HepG2 (cell line): Measurements from ENCODE around the gene SHISA7. TPM values are rescaled to one million over a fixed set of nuclear protein-coding genes. Genes with fewer than 3 reads are reported as not detected.
A peak's percentile ranks its signal among the peaks of the same experiment; 100 is the strongest.

ENCODE experiments used
- AKNA ChIP-seq: sonication (generic); formaldehyde crosslinking; IDR thresholded peaks from 2 replicates; pipeline ENCODE4 v1.4.0; 2020; ENCODE audit warnings: missing genetic modification reagents, borderline replicate concordance
- BORCS8-MEF2B ChIP-seq: sonication (generic); formaldehyde crosslinking; IDR thresholded peaks from 2 replicates; pipeline ENCODE4 v1.8.0; 2022; ENCODE audit warnings: mild to moderate bottlenecking, missing genetic modification reagents
- HOXD1 ChIP-seq: sonication (generic); formaldehyde crosslinking; IDR thresholded peaks from 2 replicates; pipeline ENCODE4 v1.5.0; 2020; ENCODE audit warnings: missing genetic modification reagents
- JARID2 ChIP-seq: sonication (generic); formaldehyde crosslinking; IDR thresholded peaks from 2 replicates; pipeline ENCODE4 v1.8.1; 2023; ENCODE audit warnings: missing genetic modification reagents, inconsistent platforms; ENCODE audit not compliant: insufficient replicate concordance
- KLF9 ChIP-seq: IDR thresholded peaks from 2 replicates; pipeline ENCODE4 v1.6.1; 2016; ENCODE audit warnings: low read depth
- MTA1 ChIP-seq: sonication (generic); formaldehyde crosslinking; IDR thresholded peaks from 2 replicates; pipeline ENCODE4 v1.4.0; 2020; ENCODE audit warnings: missing genetic modification reagents, mild to moderate bottlenecking, borderline replicate concordance
- NFAT5 ChIP-seq: sonication (generic); formaldehyde crosslinking; IDR thresholded peaks from 2 replicates; pipeline ENCODE4 v1.4.0; 2020; ENCODE audit warnings: missing genetic modification reagents
- PCBP2 ChIP-seq: fragments of 200-400 bp; formaldehyde crosslinking; optimal IDR thresholded peaks from 2 replicates; pipeline ENCODE3; 2018; ENCODE audit warnings: low read length, low read depth; ENCODE audit not compliant: poor library complexity, severe bottlenecking
- PITX1 ChIP-seq: sonication (generic); formaldehyde crosslinking; IDR thresholded peaks from 2 replicates; pipeline ENCODE4 v1.5.1; 2020; ENCODE audit warnings: mild to moderate bottlenecking, missing genetic modification reagents
- SIX1 ChIP-seq: sonication (generic); formaldehyde crosslinking; IDR thresholded peaks from 2 replicates; pipeline ENCODE4 v1.4.0; 2020; ENCODE audit warnings: missing genetic modification reagents, borderline replicate concordance
- ZMYM4 ChIP-seq: sonication (generic); formaldehyde crosslinking; IDR thresholded peaks from 2 replicates; pipeline ENCODE4 v1.8.1; 2023; ENCODE audit warnings: mild to moderate bottlenecking, missing genetic modification reagents
- ZNF142 ChIP-seq: sonication (generic); formaldehyde crosslinking; IDR thresholded peaks from 2 replicates; pipeline ENCODE4 v1.4.0; 2020; ENCODE audit warnings: missing genetic modification reagents
- polyA plus RNA-seq, 8 experiments: library from polyadenylated mRNA; depleted of rRNA in 3 of 8; stranded (reverse) in 7 of 8; unstranded in 1 of 8; fragments of >200 nt; fragmentation: Illumina TruSeq in 4 of 8; extraction: Trizol in 4 of 8; gene quantifications; 2 replicates each; pipeline versions ENCODE4 v1.2.1 to v1.2.3, GENCODE V29; 2011 to 2016; ENCODE audit warnings: low read depth in 4 of 8, missing spikeins in 1 of 8, mixed read lengths in 1 of 8; ENCODE audit not compliant: insufficient read depth in 1 of 8
- total RNA-seq, 5 experiments: library from RNA; depleted of rRNA; stranded (reverse); fragments of >200 nt; fragmentation: Illumina TruSeq; extraction: Trizol; gene quantifications; 2 replicates each; pipeline ENCODE4 v1.2.3, GENCODE V29; 2016; ENCODE audit warnings: low read depth in 1 of 5

SHISA7 gene
- total and polyA plus RNA-seq, 2 of the 13 experiments (the other 11 are each of a cell fraction or from before 2014, with no cell fraction given) = not detected

GRCh38 chr19:55461259-55461973, 18.3 kb upstream of the SHISA7 start, which contains the start of gene ISOC2 (continued):
- TF ChIP-seq MTA1 = peak; percentile 40; the same call in 1 of the 2 replicates
- TF ChIP-seq ZMYM4 (CRISPR knock-in tag) = peak; percentile 74
- peak; percentile 86 for TF ChIP-seq JARID2 (CRISPR knock-in tag)
- TF ChIP-seq SIX1 = 0 out of 2 replicates have a peak, but pooled peaks have one; percentile 23
- no peak for TF ChIP-seq PITX1 (CRISPR knock-in tag)
- TF ChIP-seq BORCS8-MEF2B (CRISPR knock-in tag) = peak; percentile 51
- TF ChIP-seq ZNF142 (CRISPR knock-in tag) = 0 out of 2 replicates have a peak, but pooled peaks have one; percentile 31
- peak; percentile 23 for TF ChIP-seq HOXD1
- peak; percentile 75 for TF ChIP-seq NFAT5 (CRISPR knock-in tag)
- TF ChIP-seq KLF9 (CRISPR knock-in tag) = peak; percentile 32; the same call in 1 of the 2 replicates
- no peak for TF ChIP-seq PCBP2
- no peak for TF ChIP-seq AKNA
